ENCODE data around the gene CLCN5.

CLCN5 gene

DNA sequence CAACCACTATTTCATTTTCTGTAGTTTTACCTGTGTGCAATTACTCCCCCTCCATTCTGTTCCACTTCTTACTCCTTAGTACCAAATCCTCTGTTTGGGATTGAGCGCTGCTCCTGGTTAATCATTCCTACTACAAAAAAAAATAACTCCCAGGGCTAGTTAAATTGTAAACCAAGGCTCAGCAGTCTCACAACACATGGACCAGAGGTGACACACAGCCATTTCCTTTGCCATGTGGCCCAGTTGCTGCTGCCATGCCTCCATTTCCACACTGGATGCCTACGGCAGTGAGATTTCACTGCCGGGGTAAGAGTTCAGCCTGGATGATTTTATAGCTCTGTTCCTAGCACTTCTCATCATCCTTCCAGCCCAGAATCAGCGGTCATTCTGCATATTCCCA lies 171.2 kb downstream of the CLCN5 start:
- no peak for DNase-seq

GRCh38 chrX:50097071-50097470 lies 174.7 kb downstream of the CLCN5 start:
- DNase-seq, result no peak

GRCh38 chrX:50098241-50098640 lies 175.8 kb downstream of the CLCN5 start:
- no peak for DNase-seq

DNA sequence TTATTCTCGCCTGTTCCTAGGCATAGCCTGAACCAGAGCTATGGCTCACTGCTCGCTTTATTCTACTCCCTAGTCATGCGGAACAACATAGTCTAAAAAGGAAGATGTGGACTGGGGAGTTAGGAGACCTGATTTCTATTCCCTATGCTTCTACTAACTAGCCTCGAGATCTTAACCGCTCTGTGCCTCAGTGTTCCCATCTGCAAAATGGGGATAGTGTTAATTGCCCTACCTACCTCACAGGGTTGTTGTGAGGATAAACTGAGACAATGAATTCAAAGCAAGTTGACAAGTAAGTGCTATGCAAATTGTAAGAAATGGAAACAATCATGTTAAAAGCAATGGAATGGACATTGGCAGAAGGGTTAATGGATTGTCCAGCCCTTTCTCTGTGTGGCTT lies 176.4 kb downstream of the CLCN5 start:
- no peak for DNase-seq

GRCh38 chrX:50099331-50099730 lies 176.9 kb downstream of the CLCN5 start:
- no peak for DNase-seq

GRCh38 chrX:50100188-50100587 lies 177.8 kb downstream of the CLCN5 start:
- peak; percentile 0 for DNase-seq

GRCh38 chrX:50103176-50103575 lies 180.8 kb downstream of the CLCN5 start:
- no peak for DNase-seq

GRCh38 chrX:50103866-50104566 lies 181.6 kb downstream of the CLCN5 start:
- no peak for DNase-seq

- no peak for DNase-seq
Measured at GRCh38 chrX:50106051-50106675, 183.8 kb downstream of the CLCN5 start.

- peak; percentile 0 for DNase-seq
Measured at GRCh38 chrX:50107470-50107869, 185.1 kb downstream of the CLCN5 start.

DNA sequence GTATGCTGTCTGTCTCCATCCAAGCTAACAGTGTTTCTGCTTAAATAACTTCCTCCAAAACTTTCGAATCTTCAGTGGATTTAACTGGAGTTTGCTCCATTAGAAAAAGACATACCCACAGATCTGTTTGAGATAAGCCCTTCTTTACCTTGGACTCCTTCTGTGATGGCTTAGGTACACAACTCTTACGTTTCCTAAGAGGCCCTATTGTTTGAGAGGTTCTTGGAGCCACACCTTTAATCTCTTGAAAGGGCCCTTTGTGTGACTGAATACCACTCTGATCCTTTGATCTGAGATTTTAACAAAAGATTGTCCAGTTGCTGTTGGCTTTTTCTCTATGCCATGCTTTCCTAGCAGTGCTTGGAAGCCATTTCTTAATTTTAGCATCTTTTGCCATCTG lies 185.9 kb downstream of the CLCN5 start:
- DNase-seq, result no peak

DNA sequence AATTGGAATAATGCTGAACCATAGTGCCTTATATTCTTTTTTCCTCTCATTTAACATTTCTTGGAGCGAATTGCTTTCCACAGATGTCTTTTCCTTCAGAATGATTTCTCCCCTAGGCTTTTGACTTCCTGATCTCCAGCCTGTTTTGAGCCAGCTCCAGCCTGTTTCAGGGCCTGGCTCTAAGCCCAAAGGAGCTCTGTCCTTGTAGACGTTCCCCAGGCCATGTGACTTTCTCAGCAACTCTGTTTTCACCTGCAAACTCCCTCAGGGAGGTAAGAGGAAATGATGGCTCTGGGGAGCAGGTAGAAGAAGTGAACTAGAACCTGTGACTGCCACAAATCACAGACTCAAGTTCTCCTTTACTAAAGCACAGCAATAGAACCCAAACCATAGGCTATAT lies 189.3 kb downstream of the CLCN5 start:
- DNase-seq, result no peak

- no peak for DNase-seq
Measured at GRCh38 chrX:50114113-50114512, 191.7 kb downstream of the CLCN5 start.

- peak; percentile 0 for DNase-seq
Measured at GRCh38 chrX:50115973-50116372, 193.6 kb downstream of the CLCN5 start.

GRCh38 chrX:50117476-50117875 lies 195.1 kb downstream of the CLCN5 start:
- DNase-seq, result peak; percentile 67

DNA sequence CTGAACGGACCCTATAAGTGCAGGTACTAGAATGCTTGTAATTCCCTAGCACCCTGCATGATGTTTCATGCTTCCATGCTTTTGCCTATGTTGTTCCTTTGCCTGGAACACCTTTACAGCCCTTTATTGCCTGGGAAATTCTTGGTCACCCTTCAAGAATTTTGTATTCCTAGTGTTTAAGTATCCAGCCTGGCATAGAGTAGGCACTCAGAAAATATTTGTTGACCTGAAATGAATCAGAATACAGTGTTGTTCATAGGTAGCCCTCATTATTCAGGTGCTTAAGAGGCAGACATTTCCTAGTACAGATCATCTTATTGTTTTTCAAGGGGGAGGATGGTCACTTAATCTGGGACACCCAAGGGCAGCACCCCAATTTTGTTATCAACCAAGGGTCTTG lies 203.1 kb downstream of the CLCN5 start:
- no peak for DNase-seq

DNA sequence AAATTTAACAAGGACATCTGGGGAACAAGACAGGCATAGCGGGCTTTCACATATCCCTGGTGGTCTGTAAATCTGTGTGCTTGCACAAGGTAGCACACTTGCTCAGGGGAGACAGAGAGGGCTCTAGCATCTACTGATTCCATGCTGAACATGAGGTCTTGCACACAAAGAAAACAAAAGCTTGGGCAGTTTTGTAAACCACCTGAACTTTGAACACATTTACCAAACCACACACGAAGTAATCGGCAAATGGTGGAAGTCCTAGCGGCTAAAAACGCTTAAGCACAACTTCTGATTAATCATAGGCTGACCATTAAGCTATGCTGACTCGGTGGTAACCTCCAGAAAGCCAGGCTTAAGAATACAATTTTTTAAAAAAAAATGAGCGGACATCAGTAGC lies 225.6 kb downstream of the CLCN5 start:
- no peak for DNase-seq

Data from MV-4-11 (cell line).